MCF 10A (cell line): ENCODE results near the gene P2RX6. TPM values are rescaled to one million over a fixed set of nuclear protein-coding genes. Genes with fewer than 3 reads are reported as not detected.

Source experiments
- BruUV-seq: library from RNA; stranded (reverse); fragments of 400-500 nt; replicated peaks from 2 replicates; lab custom pipeline; 2021; lab: Mats Ljungman, UMichigan
- CTCF ChIA-PET: fragments of 300-600 bp; sonication (Branson Sonifier 250); formaldehyde crosslinking; extraction: SDS; loops from one replicate; lab custom pipeline; 2021; ENCODE audit warnings: antibody characterized with exemption, inconsistent platforms; lab: Yijun Ruan, JAX
- POLR2A ChIA-PET: fragments of 300-600, 350-650 bp; sonication (Branson Sonifier 250); formaldehyde crosslinking; extraction: SDS; loops from one replicate; lab custom pipeline; 2020; ENCODE audit warnings: antibody characterized with exemption, inconsistent platforms; lab: Yijun Ruan, JAX
- DNase-seq: peaks from one replicate; pipeline ENCODE4 v3.0.0-alpha.2; 2018; ENCODE audit not compliant: unreplicated experiment
- H3K27ac Mint-ChIP-seq: one replicate; pipeline ENCODE4 v1.8.0; 2022; ENCODE audit warnings: mild to moderate bottlenecking, low read depth, mixed read lengths; ENCODE audit not compliant: unreplicated experiment
- H3K27me3 Mint-ChIP-seq: one replicate; pipeline ENCODE4 v1.8.0; 2022; ENCODE audit warnings: mixed read lengths; ENCODE audit not compliant: insufficient read depth, unreplicated experiment
- H3K36me3 Mint-ChIP-seq: one replicate; pipeline ENCODE4 v1.8.0; 2022; ENCODE audit warnings: mild to moderate bottlenecking, moderate library complexity, mixed read lengths; ENCODE audit not compliant: insufficient read depth, unreplicated experiment
- H3K4me1 Mint-ChIP-seq: one replicate; pipeline ENCODE4 v1.8.0; 2022; ENCODE audit warnings: mixed read lengths; ENCODE audit not compliant: insufficient read depth, unreplicated experiment
- H3K4me3 Mint-ChIP-seq: one replicate; pipeline ENCODE4 v1.8.0; 2022; ENCODE audit warnings: mild to moderate bottlenecking, moderate library complexity, mixed read lengths; ENCODE audit not compliant: unreplicated experiment
- H3K9me3 Mint-ChIP-seq: one replicate; pipeline ENCODE4 v1.8.0; 2022; ENCODE audit warnings: mixed read lengths; ENCODE audit not compliant: unreplicated experiment
- intact Hi-C: fragments of 100-400 bp; cut with micrococcal nuclease; formaldehyde crosslinking; loops from 2 replicates; pipeline ENCODE4 v1.14.1; 2022
- total RNA-seq: library from RNA; stranded (reverse); gene quantifications from 2 replicates; pipeline ENCODE4 v1.2.3, GENCODE V29; 2022
- TF ChIP-seq, protein P1 (sequence below): fragments of 200-600 bp; IDR thresholded peaks from one replicate; pipeline ENCODE4 v1.8.0; 2022; ENCODE audit warnings: antibody characterized with exemption, mild to moderate bottlenecking; ENCODE audit not compliant: unreplicated experiment

P2RX6 gene
- total RNA-seq, 1 experiment from 2014 or later: 0.19 TPM

- CTCF ChIA-PET: interaction anchor here (0.6 to 1.3 kb wide), 2 partner anchors 12 to 179 kb away, joined by 3 to 4 read pairs; no protein-coding TSS in a partner anchor
- BruUV-seq: no TSS peak
- POLR2A ChIA-PET: interaction anchor here (1.0 kb wide), 1 partner anchor 36 kb away, joined by 3 read pairs; no protein-coding TSS in a partner anchor
- Mint-ChIP-seq H3K9me3 (no peaks in the 10 kb centered on the region), H3K27me3 (peaks cover 13% of the 10 kb centered on the region), H3K36me3 (no peaks in the 10 kb centered on the region), H3K4me1 (no peaks in the 10 kb centered on the region), H3K27ac (no peak overlapping the region), H3K4me3 (no peak overlapping the region)
- intact Hi-C loops: no loop called here
- no peak for DNase-seq
- TF ChIP-seq, protein P1, sequence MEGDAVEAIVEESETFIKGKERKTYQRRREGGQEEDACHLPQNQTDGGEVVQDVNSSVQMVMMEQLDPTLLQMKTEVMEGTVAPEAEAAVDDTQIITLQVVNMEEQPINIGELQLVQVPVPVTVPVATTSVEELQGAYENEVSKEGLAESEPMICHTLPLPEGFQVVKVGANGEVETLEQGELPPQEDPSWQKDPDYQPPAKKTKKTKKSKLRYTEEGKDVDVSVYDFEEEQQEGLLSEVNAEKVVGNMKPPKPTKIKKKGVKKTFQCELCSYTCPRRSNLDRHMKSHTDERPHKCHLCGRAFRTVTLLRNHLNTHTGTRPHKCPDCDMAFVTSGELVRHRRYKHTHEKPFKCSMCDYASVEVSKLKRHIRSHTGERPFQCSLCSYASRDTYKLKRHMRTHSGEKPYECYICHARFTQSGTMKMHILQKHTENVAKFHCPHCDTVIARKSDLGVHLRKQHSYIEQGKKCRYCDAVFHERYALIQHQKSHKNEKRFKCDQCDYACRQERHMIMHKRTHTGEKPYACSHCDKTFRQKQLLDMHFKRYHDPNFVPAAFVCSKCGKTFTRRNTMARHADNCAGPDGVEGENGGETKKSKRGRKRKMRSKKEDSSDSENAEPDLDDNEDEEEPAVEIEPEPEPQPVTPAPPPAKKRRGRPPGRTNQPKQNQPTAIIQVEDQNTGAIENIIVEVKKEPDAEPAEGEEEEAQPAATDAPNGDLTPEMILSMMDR: no peak
Observed at GRCh38 chr22:21064917-21065864, 50.2 kb downstream of the P2RX6 start.

DNA sequence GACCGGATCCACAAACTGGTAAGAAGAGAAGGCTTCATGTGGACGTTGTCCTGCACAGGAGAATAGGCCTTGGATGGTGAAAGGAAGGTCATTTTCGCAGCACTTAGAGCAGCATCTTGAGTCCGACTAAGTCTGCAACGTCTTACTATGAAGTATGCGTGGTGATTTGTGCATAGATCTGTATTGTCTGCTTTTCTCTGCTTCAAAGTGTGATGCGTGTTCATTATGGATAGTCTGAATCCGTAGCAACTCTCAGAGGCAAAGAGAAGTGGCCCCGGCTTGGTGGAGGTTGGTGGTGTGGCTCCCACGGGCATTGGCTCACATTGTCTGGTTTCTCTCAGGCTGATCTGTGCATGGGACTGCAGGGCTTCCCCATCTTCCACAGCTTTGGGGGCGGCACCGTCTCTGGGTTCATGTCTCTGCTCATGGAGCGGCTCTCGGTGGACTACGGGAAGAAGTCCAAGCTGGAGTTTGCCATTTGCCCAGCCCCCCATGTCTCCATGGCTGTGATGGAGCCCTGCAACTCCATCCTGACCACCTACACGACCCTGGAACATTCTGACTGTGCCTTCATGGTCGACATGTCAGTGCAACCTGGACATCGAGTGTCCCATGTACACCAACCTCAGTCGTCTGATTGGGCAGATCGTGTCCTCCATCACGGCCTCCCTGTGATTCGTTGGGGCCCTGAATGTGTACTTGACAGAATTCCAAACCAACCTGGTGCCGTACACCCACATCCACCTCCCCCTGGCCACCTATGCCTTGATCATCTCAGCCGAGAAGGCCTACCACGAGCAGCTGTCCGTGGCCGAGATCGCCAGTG, 52.3 kb downstream of the P2RX6 start:
- POLR2A ChIA-PET: no interaction called here
- intact Hi-C loops: no loop called here
- no peak for DNase-seq
- Mint-ChIP-seq H3K4me1 (no peaks in the 10 kb centered on the region), H3K27me3 (peaks cover 13% of the 10 kb centered on the region), H3K36me3 (no peaks in the 10 kb centered on the region), H3K9me3 (no peaks in the 10 kb centered on the region), H3K4me3 (no peak overlapping the region), H3K27ac (no peak overlapping the region)
- no TSS peak for BruUV-seq
- TF ChIP-seq, protein P1: no peak
- CTCF ChIA-PET: no interaction called here

GRCh38 chr22:21067901-21068680, 53.1 kb downstream of the P2RX6 start:
- ChIA-PET CTCF (no interaction called here), POLR2A (interaction anchor here (0.6 kb wide), 1 partner anchor 33 kb away, joined by 3 read pairs; no protein-coding TSS in a partner anchor)
- peaks cover 2% of the 10 kb centered on the region for H3K4me1 Mint-ChIP-seq
- TF ChIP-seq, protein P1: no peak
- no peak overlapping the region for H3K4me3 Mint-ChIP-seq
- no peak overlapping the region for H3K27ac Mint-ChIP-seq
- intact Hi-C loops: no loop called here
- H3K27me3 Mint-ChIP-seq: peaks cover 13% of the 10 kb centered on the region
- no TSS peak for BruUV-seq
- no peaks in the 10 kb centered on the region for H3K9me3 Mint-ChIP-seq
- no peak for DNase-seq
- no peaks in the 10 kb centered on the region for H3K36me3 Mint-ChIP-seq
